HG02571 (cell line): ENCODE results near the gene IRF6.

Source experiments
- ATAC-seq: cut with Tn5 transposase; IDR thresholded peaks from one replicate; pipeline ENCODE4 v1.9.1; 2021; ENCODE audit warnings: mild to moderate bottlenecking, moderate library complexity; ENCODE audit not compliant: unreplicated experiment

IRF6 gene

DNA sequence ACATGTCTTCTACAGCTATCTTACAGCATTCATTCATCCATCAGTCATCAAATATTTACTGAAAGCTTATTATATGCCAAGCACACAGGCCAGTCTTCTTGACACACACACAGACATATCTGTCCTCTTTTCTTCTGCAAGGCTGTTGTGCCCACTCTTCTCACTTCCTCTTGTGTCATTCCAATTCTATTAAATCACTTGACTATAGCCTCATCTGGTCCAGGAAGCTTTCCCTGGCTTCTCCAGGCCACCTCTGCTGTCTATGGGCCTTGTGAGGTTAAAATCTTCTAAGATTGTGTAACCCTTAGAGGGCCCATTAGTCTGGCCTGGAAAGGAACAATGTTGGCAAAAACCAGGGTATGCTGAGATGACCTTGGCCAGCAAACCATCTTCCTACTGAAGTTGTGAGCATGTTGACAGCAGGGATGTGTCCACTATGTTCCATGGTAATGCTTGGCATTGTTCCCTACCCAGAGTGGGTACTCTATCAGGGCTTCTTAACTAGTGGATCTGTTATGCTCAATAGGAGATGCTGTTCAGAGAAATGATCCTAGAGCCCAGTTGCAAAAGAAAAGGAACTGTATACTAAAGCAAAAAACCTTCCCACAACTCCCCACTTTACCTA, 44.8 kb downstream of the IRF6 start:
- ATAC-seq: no peak

GRCh38 chr1:209759829-209760359, 46.0 kb downstream of the IRF6 start:
- ATAC-seq: no peak

DNA sequence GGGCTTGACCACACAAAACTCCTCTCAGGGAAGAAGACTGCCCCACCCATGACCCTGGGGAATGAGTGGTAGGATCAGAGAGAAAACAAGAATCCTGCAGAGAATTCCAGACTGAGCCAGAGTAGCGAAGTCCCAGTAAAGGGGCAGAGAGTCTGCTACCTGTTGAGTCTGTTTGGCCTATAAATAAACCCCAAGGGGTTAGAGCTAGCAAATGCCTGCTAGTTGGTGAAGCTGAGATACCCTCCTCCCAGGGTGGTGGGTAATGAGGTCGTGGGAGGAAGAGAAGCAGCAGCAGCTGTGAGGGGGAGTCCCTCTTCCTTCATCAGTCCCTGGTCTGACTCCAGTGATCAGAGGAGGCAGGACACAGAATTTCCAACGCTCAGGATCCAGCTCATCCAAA, 47.5 kb downstream of the IRF6 start:
- no peak for ATAC-seq

DNA sequence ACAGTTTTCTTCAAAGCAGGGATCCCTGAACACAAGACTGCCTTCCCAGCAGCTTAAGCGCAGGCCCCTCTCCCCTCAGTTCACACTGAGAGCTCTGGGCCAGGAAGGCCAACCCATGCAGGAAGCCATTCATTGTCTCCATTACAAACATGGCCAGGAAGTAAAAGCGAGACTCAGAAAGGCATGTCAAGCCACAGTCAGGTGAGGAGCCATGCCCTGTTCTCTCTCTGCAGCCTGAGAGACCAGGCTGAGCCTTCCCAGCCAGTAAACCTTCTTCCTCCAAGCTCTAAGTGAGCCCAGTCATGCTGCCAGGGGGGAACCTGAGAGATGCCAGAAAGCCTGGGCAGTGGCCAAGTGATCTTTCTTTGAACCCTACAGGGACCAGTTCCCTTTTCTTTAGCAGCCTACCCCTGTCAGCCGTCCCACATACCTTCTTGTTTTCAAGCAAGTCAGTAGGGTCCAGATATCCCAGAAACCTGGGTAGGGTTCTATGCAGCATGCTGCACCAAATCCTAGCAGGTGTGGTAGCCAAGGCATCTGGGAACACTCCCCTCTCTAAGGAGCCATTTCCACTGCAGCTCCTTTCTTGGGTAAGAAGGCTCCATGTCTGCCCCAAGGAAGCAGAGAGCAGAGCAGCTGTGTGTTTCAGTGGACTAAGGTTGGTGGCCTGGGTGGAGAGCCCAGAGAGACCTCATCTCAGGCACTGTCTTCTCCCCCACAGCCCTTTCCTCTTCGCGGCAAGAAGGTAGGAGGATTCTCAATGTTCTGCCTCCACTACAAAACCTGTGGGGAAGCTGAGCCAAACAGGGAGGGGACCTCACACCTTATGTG, 49.1 kb downstream of the IRF6 start:
- peak; percentile 32 for ATAC-seq

DNA sequence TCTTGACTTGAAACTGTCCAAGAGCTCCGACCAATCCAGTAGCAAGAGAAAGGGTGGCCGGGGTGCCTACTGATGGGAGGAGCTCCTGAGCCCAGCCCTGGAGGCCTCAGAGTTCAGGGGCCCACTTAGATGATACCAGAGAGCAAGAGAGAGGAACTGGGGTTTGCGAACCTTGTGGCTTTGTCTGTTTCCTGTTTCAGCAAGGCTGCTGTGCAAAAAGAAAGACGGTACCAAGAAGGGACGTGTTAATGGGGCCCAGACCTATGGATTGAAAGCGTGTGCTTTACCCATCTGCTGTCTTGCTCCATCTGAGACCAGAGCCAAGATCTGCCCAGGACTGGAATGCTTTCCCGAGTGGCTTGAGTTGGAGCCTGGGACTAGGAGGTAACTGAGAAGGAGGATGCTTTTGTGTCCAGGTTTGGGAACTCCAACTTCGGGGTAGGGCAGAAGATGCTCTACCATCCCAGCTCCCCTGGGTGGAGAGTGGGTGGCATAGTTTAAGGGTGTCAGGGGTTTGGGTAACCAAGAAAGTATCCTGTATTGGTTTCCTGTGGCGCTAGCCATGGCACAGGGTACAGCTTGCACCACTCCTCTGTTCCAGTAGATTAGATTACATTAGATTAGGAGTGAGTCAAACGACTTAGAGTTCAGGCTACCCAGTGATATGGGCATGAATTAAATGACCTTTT, 49.9 kb downstream of the IRF6 start, which contains the start of gene TRAF3IP3:
Gene TRAF3IP3, plus strand, starts transcription at position 128 of the 689 bp plus-strand sequence. CDS start 3,987 bp downstream, outside the sequence.
- ATAC-seq: peak; percentile 75

GRCh38 chr1:209755256-209755655, 50.7 kb downstream of the IRF6 start:
- ATAC-seq: no peak

GRCh38 chr1:209752890-209753289, 53.1 kb downstream of the IRF6 start:
- ATAC-seq: no peak

- ATAC-seq: peak; percentile 40
Measured at GRCh38 chr1:209751627-209752231, 54.2 kb downstream of the IRF6 start.

GRCh38 chr1:209749670-209750323, 56.1 kb downstream of the IRF6 start:
- ATAC-seq: no peak

- no peak for ATAC-seq
Measured at GRCh38 chr1:209749205-209749604, 56.7 kb downstream of the IRF6 start.

DNA sequence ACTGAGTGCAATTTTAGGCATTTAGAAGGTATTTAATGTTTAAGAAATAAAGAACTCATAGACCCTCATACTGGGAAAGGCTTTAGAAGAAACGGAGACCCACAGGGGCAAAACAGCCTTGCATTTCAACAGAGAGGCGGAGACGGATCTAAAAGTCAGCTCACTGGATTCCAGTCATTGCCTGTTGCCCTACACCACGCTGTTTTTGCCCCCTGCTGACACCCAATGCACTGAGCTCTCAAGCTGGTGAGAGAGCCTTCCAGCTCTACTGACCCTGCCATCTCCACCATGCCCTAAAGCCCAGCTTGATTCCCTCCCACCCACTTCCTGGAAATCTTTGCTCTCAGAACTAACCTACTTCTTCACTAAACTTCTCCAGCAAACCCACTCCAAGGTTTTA, 57.3 kb downstream of the IRF6 start:
- ATAC-seq: no peak

- ATAC-seq: peak; percentile 84
Measured at GRCh38 chr1:209747580-209748262, 58.2 kb downstream of the IRF6 start.

GRCh38 chr1:209746451-209747165, 59.3 kb downstream of the IRF6 start:
- no peak for ATAC-seq

DNA sequence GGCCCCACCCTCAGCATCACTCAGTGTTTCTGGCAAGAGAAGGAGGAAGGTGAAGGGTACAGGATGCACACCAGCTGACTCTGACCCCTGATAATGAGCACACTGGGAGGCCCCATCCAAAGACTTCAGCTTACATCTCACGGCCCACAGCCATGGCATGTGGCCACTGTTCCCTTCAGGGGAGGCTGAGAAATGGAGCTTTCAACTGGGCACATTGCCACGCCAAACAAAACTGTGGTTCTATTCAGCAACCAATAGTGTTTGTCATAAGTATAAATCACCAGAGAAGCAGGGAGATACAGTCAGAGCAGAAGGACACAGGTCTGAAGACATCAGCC, 62.8 kb downstream of the IRF6 start:
- no peak for ATAC-seq

DNA sequence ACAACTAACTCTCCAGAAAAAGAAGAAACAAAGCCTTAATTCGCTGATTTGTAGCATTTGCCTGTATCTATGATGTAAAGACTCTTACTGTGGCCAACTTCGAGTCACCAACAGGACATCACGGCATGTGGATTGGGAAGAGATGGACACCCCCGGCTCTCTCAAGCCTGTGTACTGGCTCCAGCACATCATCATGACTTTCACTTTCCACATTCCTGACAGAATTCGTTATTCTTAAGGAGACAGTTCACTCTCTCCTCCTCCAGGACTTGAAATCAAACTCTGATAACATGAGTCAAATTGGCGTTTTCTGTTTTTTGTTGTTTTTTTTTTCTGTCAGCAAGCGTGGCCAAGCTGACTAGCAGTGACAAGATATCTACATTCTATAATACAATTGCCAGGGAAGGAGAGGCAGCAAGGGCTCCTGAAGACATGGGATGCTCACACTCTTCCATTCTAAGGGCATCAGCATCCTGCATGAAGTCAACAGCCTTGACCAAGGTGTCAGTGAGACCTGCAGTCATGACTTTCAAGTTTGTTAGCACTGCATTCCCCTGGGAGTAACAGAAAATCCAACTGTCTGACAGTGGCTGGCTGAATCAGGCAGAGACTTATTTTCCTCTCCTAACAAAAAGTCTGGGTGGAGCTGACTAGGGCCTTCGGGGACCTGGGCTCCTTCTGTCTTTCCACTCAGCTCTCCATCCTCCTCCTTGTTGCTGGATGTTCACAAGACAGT, 63.4 kb downstream of the IRF6 start:
- ATAC-seq: no peak

DNA sequence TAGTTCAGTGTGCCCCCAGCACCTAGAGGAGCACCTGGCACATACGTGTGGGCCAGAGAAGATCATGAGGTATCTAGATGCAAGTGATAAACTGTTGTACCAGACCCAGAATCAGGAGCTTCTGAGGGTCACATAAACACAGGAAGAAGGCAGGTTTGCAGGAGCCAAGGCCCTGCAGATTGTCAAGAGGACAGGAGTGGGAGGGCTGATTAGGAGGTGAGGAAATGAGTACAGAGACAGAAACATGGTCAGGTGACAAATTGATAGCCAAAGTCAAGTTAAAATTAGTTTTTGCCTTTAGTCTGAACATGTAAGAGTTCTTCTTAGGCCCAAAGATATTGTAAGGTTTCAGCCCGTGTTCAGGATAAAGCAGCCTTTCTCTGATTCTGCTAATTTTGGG, 64.1 kb downstream of the IRF6 start:
- no peak for ATAC-seq

DNA sequence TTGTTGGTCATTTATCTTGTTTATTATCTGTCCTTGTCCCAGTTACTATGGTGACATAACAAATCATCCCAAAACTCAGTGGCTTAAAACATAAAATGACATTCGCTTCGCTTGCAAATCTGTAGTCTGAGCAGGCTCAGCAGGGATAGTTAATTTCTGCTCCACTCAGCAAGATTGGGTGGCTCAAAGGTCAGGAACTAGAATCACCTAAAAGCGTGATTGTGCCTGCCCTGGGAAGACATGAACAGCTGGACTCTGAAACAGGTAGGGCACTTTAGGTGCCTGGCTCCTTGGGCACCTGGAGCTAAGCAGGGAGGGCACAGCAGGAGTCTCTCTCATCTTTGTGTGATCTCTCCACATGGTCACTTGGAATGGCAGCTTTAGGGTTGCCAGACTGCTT, 64.7 kb downstream of the IRF6 start:
- no peak for ATAC-seq

DNA sequence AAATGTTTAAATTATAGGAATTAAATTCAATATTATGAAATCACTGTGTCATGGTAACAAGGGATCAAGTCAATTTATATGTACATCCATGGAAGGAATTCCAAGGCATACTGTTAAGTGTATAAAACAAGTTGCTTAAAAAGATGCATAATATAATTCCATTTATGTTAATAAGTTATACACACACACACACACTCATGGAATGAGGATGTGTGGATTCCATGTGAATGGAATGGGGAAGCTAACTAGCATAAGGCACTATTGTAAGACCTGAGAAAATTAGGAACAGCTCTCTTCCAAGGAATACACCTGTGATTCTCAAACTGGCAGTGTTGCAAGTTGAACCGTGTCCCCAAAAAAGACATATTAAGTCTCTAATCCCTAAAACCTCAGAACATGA, 67.7 kb downstream of the IRF6 start:
- ATAC-seq: no peak

GRCh38 chr1:209737118-209737505, 68.8 kb downstream of the IRF6 start:
- ATAC-seq: no peak
